Gastroesophageal sphincter (tissue), 4 donors: ENCODE results near the gene TFEB. TPM values are rescaled to one million over a fixed set of nuclear protein-coding genes. Genes with fewer than 3 reads are reported as not detected.

ENCODE experiments used
- ATAC-seq: fragments of 150-250 bp; one replicate; pipeline ENCODE4 v1.9.1; 2016; ENCODE audit warnings: mild to moderate bottlenecking, moderate library complexity
- H3K27ac ChIP-seq, 4 donors: fragments of 200-600 bp; sonication (generic) in 3 of 4; 1 replicate in 3 of 4; 2 replicates in 1 of 4; pipeline ENCODE4 v1.5.1; 2016 to 2019
- H3K27me3 ChIP-seq: fragments of 200-600 bp; sonication (generic); one replicate; pipeline ENCODE4 v1.5.1; 2019
- H3K36me3 ChIP-seq, 2 donors: fragments of 200-600 bp; sonication (generic); one replicate each; pipeline ENCODE4 v1.5.1; 2019; ENCODE audit warnings: control low read depth in 1 of 2
- H3K4me1 ChIP-seq, 3 donors: fragments of 200-600 bp; sonication (generic); 1 replicate in 2 of 3; 2 replicates in 1 of 3; pipeline ENCODE4 v1.5.1; 2016 to 2019; ENCODE audit warnings: control low read depth in 2 of 3
- H3K4me3 ChIP-seq, 2 donors: fragments of 200-600 bp; sonication (generic); one replicate each; pipeline ENCODE4 v1.5.1; 2019; ENCODE audit warnings: mild to moderate bottlenecking in 1 of 2, moderate library complexity in 1 of 2
- H3K9me3 ChIP-seq, 3 donors: fragments of 200-600 bp; sonication (generic); one replicate each; pipeline ENCODE4 v1.5.1; 2017 to 2019; ENCODE audit warnings: control low read depth in 2 of 3
- CTCF ChIP-seq, 4 experiments: fragments of 200-600 bp in 2 of 4; fragments of 450-650 bp in 2 of 4; sonication (generic) in 1 of 4; IDR thresholded peaks; one replicate each; pipeline ENCODE4 v1.5.1; 2017 to 2019; ENCODE audit warnings: antibody characterized with exemption in 4 of 4, mild to moderate bottlenecking in 2 of 4, moderate library complexity in 2 of 4
- EP300 ChIP-seq: sonication (generic); formaldehyde crosslinking; IDR thresholded peaks from one replicate; pipeline ENCODE4 v1.6.1; 2017; ENCODE audit warnings: antibody characterized with exemption, mild to moderate bottlenecking
- POLR2A ChIP-seq, 2 donors: fragments of 450-650 bp; IDR thresholded peaks; one replicate each; pipeline ENCODE4 v1.6.1; 2017; ENCODE audit warnings: antibody characterized with exemption in 2 of 2, mild to moderate bottlenecking in 2 of 2, moderate library complexity in 1 of 2
- POLR2AphosphoS5 ChIP-seq: sonication (generic); formaldehyde crosslinking; IDR thresholded peaks from one replicate; pipeline ENCODE4 v1.6.1; 2017; ENCODE audit warnings: antibody characterized with exemption
- WGBS, 2 donors: methylation state at CpG; one replicate each; pipeline ENCODE4 v1.1.5; 2018; ENCODE audit warnings: low coverage in 1 of 2; 5-methylcytosine and 5-hydroxymethylcytosine counted together
- total RNA-seq, 4 donors: library from RNA; depleted of rRNA; stranded (reverse); fragments of >200 nt; gene quantifications; one replicate each; pipeline ENCODE4 v1.1.0, GENCODE V29; 2016

The TFEB gene
- total RNA-seq, 4 donors from 2014 or later = 16.6 to 42.8 (median 26.1) TPM

GRCh38 chr6:41641352-41641925 is 94.0 kb downstream of the TFEB start:
- 86 to 88% methylated on average over 5 to 9 of the region's 9 CpGs for WGBS, 2 donors
- no peak overlapping the region for H3K27ac ChIP-seq
- no peaks in the 10 kb centered on the region for H3K9me3 ChIP-seq
- H3K4me1 ChIP-seq = peaks cover 0 to 36% (median 22%) of the 10 kb centered on the region in 3 donors
- H3K27me3 ChIP-seq = peaks cover 52% of the 10 kb centered on the region
- no peaks in the 10 kb centered on the region for H3K36me3 ChIP-seq
- H3K4me3 ChIP-seq = no peak overlapping the region
- TF ChIP-seq POLR2A (IDR thresholded peaks at IDR 0.05) = no peak
- no peak for ATAC-seq

- H3K4me1 ChIP-seq = peaks cover 0 to 36% (median 22%) of the 10 kb centered on the region in 3 donors
- H3K36me3 ChIP-seq = no peaks in the 10 kb centered on the region
- TF ChIP-seq EP300 (no peak), POLR2A (IDR thresholded peaks at IDR 0.05) (no peak), CTCF (IDR thresholded peaks at IDR 0.05) (no peak), POLR2AphosphoS5 (no peak)
- H3K27ac ChIP-seq = no peak overlapping the region
- peaks cover 62% of the 10 kb centered on the region for H3K27me3 ChIP-seq
- H3K4me3 ChIP-seq = no peak overlapping the region
- no CpG with 5 or more reads among the region's 7 CpGs for WGBS, 2 donors
- ATAC-seq = no peak
- H3K9me3 ChIP-seq = no peaks in the 10 kb centered on the region
These were observed 95.0 kb downstream of the TFEB start for GRCh38 chr6:41640426-41640825.

- no peak for ATAC-seq
- WGBS, 2 donors = 82% methylated on average over 2 of the region's 8 CpGs; no CpG with 5 or more reads in 1 of the 2 donors
- TF ChIP-seq POLR2AphosphoS5 = no peak
- no peak for TF ChIP-seq CTCF (IDR thresholded peaks at IDR 0.05)
- TF ChIP-seq POLR2A (IDR thresholded peaks at IDR 0.05) = no peak
- TF ChIP-seq EP300 = no peak
- no peaks in the 10 kb centered on the region for H3K9me3 ChIP-seq
- no peaks in the 10 kb centered on the region for H3K36me3 ChIP-seq
- H3K27me3 ChIP-seq = peaks cover 62% of the 10 kb centered on the region
- peaks cover 0 to 36% (median 22%) of the 10 kb centered on the region in 3 donors for H3K4me1 ChIP-seq
- H3K4me3 ChIP-seq = peak overlapping the region in 1 of 2 donors; percentile 51
- H3K27ac ChIP-seq = no peak overlapping the region
These were observed 95.5 kb downstream of the TFEB start for GRCh38 chr6:41639809-41640371.

GRCh38 chr6:41638935-41639808 is 96.2 kb downstream of the TFEB start:
- 21 to 50% methylated on average over 13 to 19 of the region's 40 CpGs for WGBS, 2 donors
- H3K27me3 ChIP-seq = peaks cover 66% of the 10 kb centered on the region

More at GRCh38 chr6:41638935-41639808, 96.2 kb downstream of the TFEB start:
- H3K36me3 ChIP-seq = no peaks in the 10 kb centered on the region
- no peaks in the 10 kb centered on the region for H3K9me3 ChIP-seq
- no peak for ATAC-seq
- TF ChIP-seq CTCF (IDR thresholded peaks at IDR 0.05) (no peak), POLR2A (IDR thresholded peaks at IDR 0.05) (no peak), EP300 (no peak), POLR2AphosphoS5 (no peak)
- H3K4me1 ChIP-seq = peaks cover 0 to 36% (median 22%) of the 10 kb centered on the region in 3 donors
- H3K4me3 ChIP-seq = peak overlapping the region in 1 of 2 donors; percentile 51
- peak overlapping the region in 1 of 4 donors; percentile 1 for H3K27ac ChIP-seq
